HUES64 (cell line): Measurements from ENCODE around the gene DUSP11.
A peak's percentile ranks its signal among the peaks of the same experiment; 100 is the strongest.
"Not testable (repeated sequence)": the region's sequence is repeated elsewhere in the genome, so short reads cannot be mapped to it uniquely, and the experiment has no call there.

ENCODE experiments used
- H3K27ac ChIP-seq: 2 replicates; pipeline ENCODE4 v1.7.0; 2013; ENCODE audit warnings: low read depth, low read length, inconsistent platforms
- H3K27me3 ChIP-seq: 2 replicates; pipeline ENCODE4 v1.6.1; 2013; ENCODE audit warnings: mild to moderate bottlenecking, low read length; ENCODE audit not compliant: insufficient read depth
- H3K36me3 ChIP-seq: 2 replicates; pipeline ENCODE4 v1.6.1; 2013; ENCODE audit warnings: mild to moderate bottlenecking, low read length; ENCODE audit not compliant: insufficient read depth
- H3K4me1 ChIP-seq: 2 replicates; pipeline ENCODE4 v1.6.1; 2013; ENCODE audit warnings: mild to moderate bottlenecking, low read length, moderate library complexity; ENCODE audit not compliant: insufficient read depth
- H3K4me3 ChIP-seq: 2 replicates; pipeline ENCODE4 v1.5.1; 2013; ENCODE audit warnings: mild to moderate bottlenecking, low read length, moderate library complexity
- H3K9ac ChIP-seq: 2 replicates; pipeline ENCODE4 v1.6.1; 2013; ENCODE audit warnings: mild to moderate bottlenecking, low read depth, low read length
- H3K9me3 ChIP-seq: 2 replicates; pipeline ENCODE4 v1.6.1; 2013; ENCODE audit warnings: low read depth, low read length; ENCODE audit not compliant: insufficient read depth
- WGBS: fragments of 150-250, 120-280 bp; methylation state at CpG from one replicate; pipeline ENCODE4 v1.1.7; 2013; ENCODE audit warnings: missing lambda C conversion rate; 5-methylcytosine and 5-hydroxymethylcytosine counted together

Gene DUSP11

DNA sequence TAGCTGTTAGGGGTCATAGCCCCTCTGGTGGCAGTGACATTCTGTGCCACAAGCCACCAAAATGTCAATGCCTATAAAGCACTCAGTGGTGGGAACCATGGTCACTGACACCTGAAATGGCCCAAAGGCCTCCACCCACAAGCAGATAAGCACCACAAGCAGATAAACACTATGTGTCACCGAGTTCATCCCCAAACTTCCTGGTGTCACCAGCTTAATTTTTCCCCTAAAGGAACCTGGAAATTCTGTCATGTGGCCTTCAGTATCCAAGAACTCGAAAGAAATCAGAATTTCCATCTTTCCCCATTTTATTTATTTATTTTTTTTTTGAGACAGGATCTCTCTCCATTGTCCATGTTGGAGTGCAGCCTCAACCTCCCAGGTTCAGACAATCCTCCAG is 39.1 kb downstream of the DUSP11 start:
- H3K4me3 ChIP-seq: no peak overlapping the region
- H3K36me3 ChIP-seq: peaks cover 2% of the 10 kb centered on the region; the same call in 1 of the 2 replicates
- H3K4me1 ChIP-seq: peaks cover 5% of the 10 kb centered on the region; the same call in 1 of the 2 replicates
- H3K27ac ChIP-seq: no peak overlapping the region
- H3K27me3 ChIP-seq: peaks cover 40% of the 10 kb centered on the region
- peaks cover 9% of the 10 kb centered on the region for H3K9me3 ChIP-seq
- H3K9ac ChIP-seq: no peak overlapping the region
- 71% methylated on average over 2 of the region's 2 CpGs for WGBS

DNA sequence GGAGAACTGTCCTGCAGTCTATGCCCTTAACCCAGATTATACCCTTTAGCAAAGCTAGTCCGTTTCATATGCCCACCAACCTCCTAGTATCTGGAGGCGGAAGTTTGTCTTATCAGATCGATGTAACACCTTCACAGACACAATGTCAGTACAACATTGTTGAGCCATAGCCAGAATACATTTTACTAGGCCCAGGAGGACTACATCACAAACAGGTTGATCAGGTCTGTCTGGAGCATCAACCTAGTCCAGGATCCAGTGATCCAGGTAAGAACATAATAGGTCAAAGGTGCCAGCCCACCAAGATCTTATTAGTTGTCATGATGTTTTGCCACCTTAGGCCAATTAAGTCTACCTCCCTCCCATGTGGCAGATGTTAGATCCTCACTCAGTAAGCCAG is 40.8 kb downstream of the DUSP11 start:
- WGBS: 95% methylated on average over 3 of the region's 3 CpGs
- H3K9ac ChIP-seq: no peak overlapping the region
- peaks cover 40% of the 10 kb centered on the region for H3K27me3 ChIP-seq
- H3K9me3 ChIP-seq: peaks cover 9% of the 10 kb centered on the region
- no peak overlapping the region for H3K27ac ChIP-seq
- H3K4me1 ChIP-seq: peaks cover 6% of the 10 kb centered on the region; the same call in 1 of the 2 replicates
- peaks cover 8% of the 10 kb centered on the region; the same call in 1 of the 2 replicates for H3K36me3 ChIP-seq
- no peak overlapping the region for H3K4me3 ChIP-seq

DNA sequence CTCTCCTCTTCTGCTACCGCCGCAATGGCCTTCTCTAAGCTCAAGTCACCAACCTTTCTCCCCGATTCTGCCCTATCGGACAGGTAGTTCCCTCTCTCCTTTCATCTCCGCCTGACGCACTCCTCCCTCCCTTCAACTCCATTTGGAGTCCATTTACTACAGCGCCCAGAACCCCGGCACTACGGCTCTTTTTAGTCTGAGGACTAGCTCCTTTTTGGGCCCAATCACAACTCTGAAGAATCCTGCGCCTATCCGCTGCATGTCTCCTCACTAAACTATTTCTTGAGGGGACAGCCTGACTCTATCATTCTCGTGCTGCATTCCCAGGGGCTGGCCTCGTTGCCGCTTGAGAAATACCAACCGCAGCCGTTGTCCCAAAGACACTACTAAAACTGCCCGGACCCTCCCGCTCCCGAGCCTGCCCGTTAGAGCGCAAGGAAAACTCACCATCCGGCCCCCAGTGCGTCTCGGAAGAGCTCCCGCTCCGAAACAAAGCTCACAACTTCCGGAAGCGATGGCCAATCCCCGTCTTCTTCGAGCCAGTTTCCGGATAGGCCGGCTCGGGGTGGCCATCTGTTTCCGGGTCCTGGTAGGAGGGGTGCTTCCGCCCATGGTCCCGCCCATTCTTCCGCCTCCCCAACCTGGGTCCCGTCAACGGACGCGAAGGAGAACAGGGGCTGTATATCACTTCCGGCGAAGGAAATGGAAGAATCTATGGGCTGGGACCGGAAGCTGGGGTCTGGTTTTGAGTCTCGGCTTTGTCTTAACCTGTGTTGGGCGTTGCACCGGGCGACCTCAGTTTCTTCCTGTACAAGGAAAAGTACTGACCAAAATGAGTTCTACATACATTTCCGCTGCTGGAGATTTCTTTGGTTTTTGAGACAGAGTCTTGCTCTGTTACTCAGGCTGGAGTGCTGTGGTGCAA is 42.8 kb downstream of the DUSP11 start, which contains the start of gene TPRKB:
TPRKB (minus strand) TSS at position 491 of the 925 bp plus-strand sequence. CDS start 2,776 bp downstream, outside the sequence.
- H3K27ac ChIP-seq: peak within 1 kb of the TSS; percentile 39; the same call in 1 of the 2 replicates
- H3K9me3 ChIP-seq: peaks cover 9% of the 10 kb centered on the region
- H3K27me3 ChIP-seq: peaks cover 36% of the 10 kb centered on the region
- H3K4me1 ChIP-seq: peaks cover 6% of the 10 kb centered on the region; the same call in 1 of the 2 replicates
- H3K9ac ChIP-seq: peak within 1 kb of the TSS; percentile 72
- H3K36me3 ChIP-seq: peaks cover 24% of the 10 kb centered on the region
- 5% methylated on average over 49 of the region's 49 CpGs for WGBS
- peak within 1 kb of the TSS; percentile 80 for H3K4me3 ChIP-seq

DNA sequence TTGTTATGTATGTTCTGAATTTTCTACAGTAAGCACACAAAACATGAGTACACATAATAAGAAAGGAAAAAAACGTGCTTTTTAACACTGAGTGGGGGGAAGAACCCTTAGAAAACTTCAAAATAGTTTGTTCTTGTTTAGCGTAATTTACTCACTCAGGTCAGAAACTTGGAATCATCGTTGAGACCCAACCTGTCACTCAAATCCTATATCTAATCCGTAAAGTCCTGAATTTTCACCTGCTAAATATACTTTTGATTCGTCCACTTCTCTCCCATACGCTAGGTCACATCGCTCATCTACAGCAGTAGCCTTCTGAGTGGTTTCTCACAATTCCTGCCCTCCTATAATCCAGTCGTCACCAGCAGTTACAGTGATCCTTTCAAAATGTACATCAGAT is 43.5 kb downstream of the DUSP11 start:
- 27% methylated on average over 8 of the region's 8 CpGs for WGBS
- H3K27ac ChIP-seq: no peak overlapping the region

DNA sequence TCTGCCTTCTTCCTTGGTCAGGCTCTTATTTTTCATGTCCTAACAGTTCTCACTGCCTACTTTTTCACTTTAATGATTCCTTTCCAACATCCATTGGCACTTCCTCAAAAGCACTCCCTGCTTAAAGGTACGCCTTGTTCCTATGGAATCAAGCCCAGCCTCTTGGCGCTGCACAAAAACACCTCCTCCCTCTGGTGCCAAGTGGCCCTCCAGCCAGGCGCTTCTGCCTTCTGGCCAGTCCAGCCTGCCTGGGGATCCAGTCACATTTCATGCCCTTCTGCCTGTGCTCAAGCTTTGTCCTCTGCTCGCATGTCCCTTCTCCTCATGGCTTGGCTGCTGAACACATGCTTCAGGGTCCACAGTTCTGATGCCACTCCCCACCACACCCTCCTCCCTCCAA is 49.1 kb downstream of the DUSP11 start:
- Histone ChIP-seq H3K9ac (no peak overlapping the region), H3K9me3 (no peaks in the 10 kb centered on the region), H3K27me3 (no peaks in the 10 kb centered on the region), H3K36me3 (peaks cover 51% of the 10 kb centered on the region), H3K4me3 (no peak overlapping the region), H3K4me1 (peaks cover 2% of the 10 kb centered on the region; the same call in 1 of the 2 replicates), H3K27ac (no peak overlapping the region)
- 94% methylated on average over 4 of the region's 4 CpGs for WGBS

More for the DNA sequence above, 43.5 kb downstream of the DUSP11 start:
- Histone ChIP-seq H3K4me1 (peaks cover 6% of the 10 kb centered on the region; the same call in 1 of the 2 replicates), H3K27me3 (peaks cover 29% of the 10 kb centered on the region), H3K9me3 (peaks cover 9% of the 10 kb centered on the region), H3K36me3 (peaks cover 31% of the 10 kb centered on the region), H3K4me3 (peak overlapping the region; percentile 80), H3K9ac (peak overlapping the region; percentile 72)

DNA sequence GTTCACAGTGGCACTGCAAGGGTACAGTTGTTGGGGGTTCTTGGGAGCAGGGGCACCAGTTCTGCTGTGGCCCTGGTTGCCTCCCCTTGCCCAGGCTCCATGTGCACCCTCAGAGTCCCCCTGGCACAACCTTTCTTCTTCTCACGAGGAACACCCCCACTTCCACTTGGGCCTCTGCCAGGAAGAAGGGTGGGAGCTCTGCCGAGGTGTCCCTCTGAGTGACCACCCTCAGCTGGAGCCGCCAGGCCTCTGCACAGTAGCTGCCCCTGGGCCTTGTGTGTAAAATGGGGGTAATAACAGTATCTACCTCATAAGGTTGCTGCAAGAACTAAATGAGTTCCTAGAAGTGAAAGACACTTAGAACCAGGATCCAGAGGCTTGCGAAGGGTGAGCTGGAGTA is 51.2 kb downstream of the DUSP11 start:
- Histone ChIP-seq H3K9ac (no peak overlapping the region), H3K36me3 (peaks cover 45% of the 10 kb centered on the region), H3K27me3 (no peaks in the 10 kb centered on the region), H3K27ac (no peak overlapping the region), H3K4me3 (no peak overlapping the region), H3K9me3 (no peaks in the 10 kb centered on the region), H3K4me1 (no peaks in the 10 kb centered on the region)
- 89% methylated on average over 4 of the region's 4 CpGs for WGBS

DNA sequence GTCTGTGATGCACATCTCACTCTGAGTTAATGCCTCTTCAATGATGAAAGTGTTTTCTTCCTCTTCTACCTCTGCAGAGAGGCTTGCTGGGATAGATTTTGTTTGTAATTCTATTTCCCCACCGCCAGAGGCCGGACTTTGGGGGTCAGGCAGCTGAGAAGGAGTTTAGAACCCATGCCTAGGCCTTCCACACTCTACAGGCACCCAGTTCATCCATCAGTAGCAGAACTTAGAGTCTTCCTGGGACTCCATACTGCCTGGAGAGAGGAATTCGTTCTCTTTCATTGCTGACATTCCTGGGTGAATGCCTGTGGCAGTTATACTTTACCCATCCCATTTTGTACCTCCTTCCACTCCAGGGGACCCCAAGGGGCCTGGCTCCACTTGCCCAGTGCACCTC is 51.9 kb downstream of the DUSP11 start:
- Histone ChIP-seq H3K27ac (no peak overlapping the region), H3K27me3 (no peaks in the 10 kb centered on the region), H3K4me1 (no peaks in the 10 kb centered on the region), H3K9me3 (no peaks in the 10 kb centered on the region), H3K9ac (no peak overlapping the region), H3K36me3 (peaks cover 38% of the 10 kb centered on the region), H3K4me3 (no peak overlapping the region)
- WGBS: 97% methylated on average over 3 of the region's 3 CpGs

DNA sequence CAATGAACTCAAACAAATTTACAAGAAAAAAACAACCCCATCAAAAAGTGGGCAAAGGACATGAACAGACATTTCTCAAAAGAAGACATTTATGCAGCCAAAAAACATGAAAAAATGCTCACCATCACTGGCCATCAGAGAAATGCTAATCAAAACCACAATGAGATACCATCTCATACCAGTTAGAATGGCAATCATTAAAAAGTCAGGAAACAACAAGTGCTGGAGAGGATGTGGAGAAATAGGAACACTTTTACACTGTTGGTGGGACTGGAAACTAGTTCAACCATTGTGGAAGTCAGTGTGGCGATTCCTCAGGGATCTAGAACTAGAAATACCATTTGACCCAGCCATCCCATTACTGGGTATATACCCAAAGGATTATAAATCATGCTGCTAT is 53.2 kb downstream of the DUSP11 start:
- not testable (repeated sequence) for H3K9ac ChIP-seq, H3K27ac ChIP-seq, H3K9me3 ChIP-seq, H3K4me1 ChIP-seq, H3K27me3 ChIP-seq, H3K4me3 ChIP-seq
- no CpG with 5 or more reads among the region's 1 CpG for WGBS
- peaks cover 25% of the 10 kb centered on the region for H3K36me3 ChIP-seq

DNA sequence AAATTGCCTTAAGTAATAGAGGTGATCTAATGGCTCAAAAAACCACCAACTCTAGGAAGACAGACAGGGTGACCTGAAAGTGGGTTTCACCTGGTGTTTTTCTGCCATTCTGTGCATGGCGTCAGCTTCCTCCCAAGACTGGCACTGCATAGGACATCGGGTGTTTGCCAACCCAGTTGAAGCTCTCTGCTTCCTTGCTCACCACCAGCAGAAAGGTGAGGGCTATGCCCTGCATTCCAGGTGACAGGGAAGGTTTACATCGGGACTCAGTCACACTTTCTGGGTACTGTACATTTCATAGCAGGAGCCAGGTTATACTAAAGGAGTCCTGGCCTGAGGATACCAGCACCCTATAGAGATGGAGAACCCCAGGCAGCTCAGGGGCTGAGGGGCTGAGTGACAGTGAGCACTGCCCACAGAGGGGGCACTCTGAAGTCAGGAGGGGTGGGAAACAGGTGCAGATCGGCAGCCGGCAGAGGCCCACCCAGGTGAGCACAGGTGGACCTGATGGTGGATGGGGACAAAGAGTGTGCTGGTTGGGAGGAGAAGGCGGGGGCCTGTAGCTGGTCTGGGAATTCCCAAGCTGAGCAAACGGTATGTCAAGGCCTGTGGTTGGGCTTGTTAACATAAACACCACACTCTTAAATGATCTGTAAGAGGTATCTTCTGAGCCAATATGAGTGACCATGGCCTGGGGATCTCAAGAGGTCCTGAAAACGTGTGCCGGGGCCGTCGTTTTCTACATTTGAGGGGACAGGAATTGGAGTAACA is 60.9 kb downstream of the DUSP11 start:
- no peaks in the 10 kb centered on the region for H3K36me3 ChIP-seq
- no peak overlapping the region for H3K4me3 ChIP-seq
- H3K27me3 ChIP-seq: peaks cover 14% of the 10 kb centered on the region
- 0 out of 2 replicates have a peak, but pooled peaks cover 2% of the 10 kb centered on the region for H3K9me3 ChIP-seq
- WGBS: 86% methylated on average over 11 of the region's 11 CpGs
- no peak overlapping the region for H3K9ac ChIP-seq
- H3K27ac ChIP-seq: no peak overlapping the region
- H3K4me1 ChIP-seq: no peaks in the 10 kb centered on the region

DNA sequence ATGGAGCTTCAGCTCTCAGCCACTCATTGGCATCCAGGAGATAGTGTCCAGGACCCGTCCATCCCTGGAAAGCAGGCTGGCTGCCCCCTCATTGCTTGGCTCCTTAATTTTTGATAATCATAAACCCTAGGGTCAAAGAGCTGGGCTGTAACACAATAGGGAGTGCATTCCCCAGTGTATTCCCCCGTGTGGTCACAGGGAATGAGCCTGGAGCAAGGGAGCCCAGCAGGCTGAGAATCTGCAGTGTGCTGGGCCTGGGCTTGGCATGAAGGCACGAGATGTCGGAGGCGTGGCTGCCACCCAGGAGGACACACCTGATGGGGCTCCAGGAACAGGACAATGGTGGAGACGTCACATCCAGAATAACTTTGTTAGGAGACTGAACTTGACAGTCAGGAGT is 61.5 kb downstream of the DUSP11 start:
- 78% methylated on average over 6 of the region's 6 CpGs for WGBS
- Histone ChIP-seq H3K27ac (no peak overlapping the region), H3K36me3 (no peaks in the 10 kb centered on the region), H3K9me3 (0 out of 2 replicates have a peak, but pooled peaks cover 2% of the 10 kb centered on the region), H3K4me1 (no peaks in the 10 kb centered on the region), H3K9ac (no peak overlapping the region), H3K4me3 (no peak overlapping the region), H3K27me3 (peaks cover 17% of the 10 kb centered on the region)

DNA sequence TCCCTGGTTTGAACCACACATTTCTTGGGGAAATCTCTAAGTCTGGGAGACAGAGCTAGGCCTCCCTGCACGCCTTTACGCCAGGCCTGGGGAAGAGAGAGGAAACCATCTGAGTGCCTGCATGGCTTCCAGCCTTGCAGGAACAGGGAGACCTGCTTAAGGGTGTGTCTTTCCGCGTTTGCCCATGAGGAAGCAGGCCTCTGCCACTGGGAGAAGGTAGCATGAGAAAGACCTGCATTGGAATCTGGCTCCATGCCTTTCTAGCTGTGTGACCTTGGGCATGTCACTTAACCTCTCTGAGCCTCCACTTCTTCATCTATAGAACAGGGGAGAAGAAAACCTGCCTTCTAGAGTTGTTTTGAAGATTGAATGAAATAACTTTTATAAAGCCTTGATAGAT is 62.2 kb downstream of the DUSP11 start:
- H3K4me3 ChIP-seq, H3K9ac ChIP-seq, H3K9me3 ChIP-seq, H3K27ac ChIP-seq, H3K36me3 ChIP-seq, H3K4me1 ChIP-seq: not testable (repeated sequence)
- H3K27me3 ChIP-seq: peaks cover 17% of the 10 kb centered on the region
- 89% methylated on average over 2 of the region's 4 CpGs for WGBS
